Osteoblast (primary cell): Measurements from ENCODE around the gene CLEC3B. TPM values are rescaled to one million over a fixed set of nuclear protein-coding genes. Genes with fewer than 3 reads are reported as not detected.
"Not testable (repeated sequence)": the region's sequence is repeated elsewhere in the genome, so short reads cannot be mapped to it uniquely, and the experiment has no call there.

Experiments used
- DNase-seq: peaks from one replicate; pipeline ENCODE4 v3.0.0; 2011; ENCODE audit warnings: low spot score, mixed read lengths; ENCODE audit not compliant: insufficient read length; ENCODE audit errors: missing footprints
- H2AFZ ChIP-seq: 2 replicates; pipeline ENCODE4 v1.6.0; 2011; ENCODE audit warnings: mild to moderate bottlenecking, low read length
- H3K27ac ChIP-seq: 2 replicates; pipeline ENCODE4 v1.5.1; 2011; ENCODE audit warnings: mild to moderate bottlenecking, low read depth, low read length, moderate library complexity
- H3K27me3 ChIP-seq: 2 replicates; pipeline ENCODE4 v1.6.0; 2012; ENCODE audit warnings: mild to moderate bottlenecking, control low read depth, inconsistent platforms, low read length, moderate library complexity; ENCODE audit not compliant: insufficient read depth
- H3K36me3 ChIP-seq: 2 replicates; pipeline ENCODE4 v1.5.1; 2011; ENCODE audit warnings: mild to moderate bottlenecking, low read length, control low read depth, moderate library complexity; ENCODE audit not compliant: insufficient read depth
- H3K4me1 ChIP-seq: 2 replicates; pipeline ENCODE4 v1.5.1; 2011; ENCODE audit warnings: mild to moderate bottlenecking, low read length, control low read depth, moderate library complexity; ENCODE audit not compliant: insufficient read depth
- H3K4me2 ChIP-seq: 2 replicates; pipeline ENCODE4 v1.6.0; 2011; ENCODE audit warnings: mild to moderate bottlenecking, low read length; ENCODE audit not compliant: insufficient read depth
- H3K4me3 ChIP-seq: fragments of 200-600 bp; sonication (generic); 3 replicates; pipeline ENCODE4 v1.5.1; 2012; ENCODE audit warnings: mild to moderate bottlenecking, low read length, inconsistent platforms; ENCODE audit not compliant: insufficient read depth
- H3K79me2 ChIP-seq: 2 replicates; pipeline ENCODE4 v1.6.0; 2012; ENCODE audit warnings: mild to moderate bottlenecking, low read length, control low read depth, inconsistent platforms; ENCODE audit not compliant: insufficient read depth
- H3K9me3 ChIP-seq: 2 replicates; pipeline ENCODE4 v1.5.1; 2011; ENCODE audit warnings: low read depth, low read length, control low read depth
- H4K20me1 ChIP-seq: 2 replicates; pipeline ENCODE4 v1.6.0; 2012; ENCODE audit warnings: mild to moderate bottlenecking, low read length, control low read depth; ENCODE audit not compliant: insufficient read depth
- CTCF ChIP-seq: IDR thresholded peaks from 2 replicates; pipeline ENCODE4 v1.5.1; 2011; ENCODE audit warnings: mild to moderate bottlenecking, low read depth, low read length, moderate library complexity; ENCODE audit errors: extremely low read depth
- total RNA-seq: library from RNA; depleted of rRNA; stranded (reverse); fragments of >200 nt; gene quantifications from 2 replicates; pipeline ENCODE4 v1.2.3, GENCODE V29; 2012

CLEC3B gene
- total RNA-seq, 1 donor, result 48.9 TPM

GRCh38 chr3:44983484-44983941, 42.6 kb upstream of the CLEC3B start:
- no peak overlapping the region for H2AFZ ChIP-seq
- TF ChIP-seq CTCF, result no peak
- no peak for DNase-seq
- H3K27ac ChIP-seq, result no peak overlapping the region
- no peaks in the 10 kb centered on the region for H3K4me1 ChIP-seq
- peaks cover 87% of the 10 kb centered on the region for H3K79me2 ChIP-seq
- H3K4me2 ChIP-seq, result no peak overlapping the region
- no peaks in the 10 kb centered on the region for H3K27me3 ChIP-seq
- H3K36me3 ChIP-seq, result no peaks in the 10 kb centered on the region
- H3K4me3 ChIP-seq, result no peak overlapping the region
- H4K20me1 ChIP-seq, result peaks cover 57% of the 10 kb centered on the region
- no peaks in the 10 kb centered on the region for H3K9me3 ChIP-seq

DNA sequence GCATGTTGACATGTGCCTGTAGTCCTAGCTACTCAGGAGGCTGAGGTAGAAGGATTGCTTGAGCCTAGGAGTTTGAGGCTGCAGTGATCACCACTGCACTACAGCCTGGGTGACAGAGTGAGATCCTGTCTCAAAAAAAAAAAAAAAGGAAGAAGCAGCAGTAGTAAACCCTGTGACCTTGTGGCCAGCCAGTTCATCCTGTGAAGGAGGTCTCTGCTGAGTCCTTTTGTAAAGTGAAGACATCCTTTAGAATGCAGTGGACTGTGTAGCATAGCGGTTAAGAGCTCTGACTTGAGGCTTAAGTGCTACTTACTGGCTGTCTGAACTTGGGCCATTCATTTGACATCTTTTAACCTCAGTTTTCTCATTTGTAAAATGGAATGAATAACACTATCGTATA, 41.8 kb upstream of the CLEC3B start:
- Histone ChIP-seq H2AFZ (no peak overlapping the region), H3K79me2 (peaks cover 87% of the 10 kb centered on the region), H3K4me2 (no peak overlapping the region), H3K9me3 (no peaks in the 10 kb centered on the region), H3K27me3 (no peaks in the 10 kb centered on the region), H3K4me3 (no peak overlapping the region), H4K20me1 (peaks cover 53% of the 10 kb centered on the region), H3K4me1 (no peaks in the 10 kb centered on the region), H3K36me3 (no peaks in the 10 kb centered on the region), H3K27ac (no peak overlapping the region)
- TF ChIP-seq CTCF, result no peak
- no peak for DNase-seq

- H4K20me1 ChIP-seq, result peaks cover 53% of the 10 kb centered on the region
Observed at GRCh38 chr3:44986330-44986729, 39.8 kb upstream of the CLEC3B start.

GRCh38 chr3:44987332-44987731, 38.8 kb upstream of the CLEC3B start:
- Histone ChIP-seq H3K4me3 (no peak overlapping the region), H3K27ac (no peak overlapping the region), H3K4me1 (no peaks in the 10 kb centered on the region), H3K36me3 (peaks cover 23% of the 10 kb centered on the region), H3K27me3 (no peaks in the 10 kb centered on the region), H3K9me3 (no peaks in the 10 kb centered on the region), H2AFZ (no peak overlapping the region), H3K79me2 (peaks cover 78% of the 10 kb centered on the region), H4K20me1 (peaks cover 43% of the 10 kb centered on the region), H3K4me2 (no peak overlapping the region)
- TF ChIP-seq CTCF, result no peak
- no peak for DNase-seq

More at GRCh38 chr3:44986330-44986729, 39.8 kb upstream of the CLEC3B start:
- not testable (repeated sequence) for H2AFZ ChIP-seq, H3K4me1 ChIP-seq, H3K27ac ChIP-seq, H3K4me3 ChIP-seq, DNase-seq, H3K4me2 ChIP-seq, H3K27me3 ChIP-seq, H3K9me3 ChIP-seq
- Histone ChIP-seq H3K36me3 (peaks cover 13% of the 10 kb centered on the region), H3K79me2 (peaks cover 78% of the 10 kb centered on the region)
